H1 (cell line): Measurements from ENCODE around the gene RAB11A. TPM values are rescaled to one million over a fixed set of nuclear protein-coding genes. Genes with fewer than 3 reads are reported as not detected.

Experiments used
- CHD7 ChIP-seq: fragments of 300-600 bp; sonication (generic); IDR thresholded peaks from 2 replicates; pipeline ENCODE4 v1.7.1; 2012; ENCODE audit warnings: low read length, moderate library complexity, mild to moderate bottlenecking, inconsistent platforms; ENCODE audit not compliant: insufficient replicate concordance
- JUN ChIP-seq: IDR thresholded peaks from 2 replicates; pipeline ENCODE4 v1.6.1; 2011; ENCODE audit warnings: low read depth, mild to moderate bottlenecking, improper control_type of control experiment, low read length
- KDM4A ChIP-seq: IDR thresholded peaks from one replicate; pipeline ENCODE4 v1.7.1; 2012; ENCODE audit warnings: low read depth, mild to moderate bottlenecking, moderate library complexity, low read length, inconsistent platforms; ENCODE audit not compliant: severe bottlenecking
- PHF8 ChIP-seq: fragments of 200-600 bp; sonication (generic); conservative IDR thresholded peaks from 2 replicates; pipeline ENCODE4 v1.7.1; 2012; ENCODE audit warnings: low read depth, mild to moderate bottlenecking, inconsistent platforms, low read length, moderate library complexity
- POLR2A ChIP-seq, 2 experiments: IDR thresholded peaks; 1 replicate in 1 of 2; 2 replicates in 1 of 2; pipeline ENCODE4 v1.6.1; 2011; ENCODE audit warnings: low read depth in 2 of 2, low read length in 2 of 2, mild to moderate bottlenecking in 2 of 2; ENCODE audit errors: control extremely low read depth in 1 of 2
- SAP30 ChIP-seq: fragments of 300-600 bp; sonication (generic); IDR thresholded peaks from 2 replicates; pipeline ENCODE4 v1.7.1; 2012; ENCODE audit warnings: low read length, moderate library complexity, mild to moderate bottlenecking, inconsistent platforms; ENCODE audit not compliant: insufficient read depth, insufficient replicate concordance
- SIRT6 ChIP-seq: IDR thresholded peaks from one replicate; pipeline ENCODE4 v1.7.1; 2012; ENCODE audit warnings: low read length, inconsistent platforms
- TAF1 ChIP-seq: IDR thresholded peaks from 2 replicates; pipeline ENCODE4 v1.6.1; 2011; ENCODE audit warnings: mild to moderate bottlenecking, low read depth, low read length
- polyA plus RNA-seq, 7 experiments: library from polyadenylated mRNA; depleted of rRNA in 3 of 7; stranded (reverse) in 5 of 7; unstranded in 2 of 7; fragments of >200 nt in 5 of 7; fragments of 200-250 nt in 2 of 7; gene quantifications; 1 replicate in 5 of 7; 2 replicates in 1 of 7; 4 replicates in 1 of 7; pipeline versions ENCODE4 v1.2.1 to v1.2.3, GENCODE V29; 2011 to 2013; ENCODE audit warnings: missing spikeins in 2 of 7, mixed read lengths in 2 of 7
- total RNA-seq: library from RNA; stranded (reverse); fragmentation: NEBNext Ultra II Directional; extraction: Animal tissue kit (Norgen Biotek cat#: 25700); gene quantifications from 2 replicates; pipeline ENCODE4 v1.2.1, GENCODE V29; 2021

The RAB11A gene
- total and polyA plus RNA-seq, 2 of the 8 experiments (the other 6 are each of a cell fraction or from before 2014, with no cell fraction given), result 211 to 254 TPM

DNA sequence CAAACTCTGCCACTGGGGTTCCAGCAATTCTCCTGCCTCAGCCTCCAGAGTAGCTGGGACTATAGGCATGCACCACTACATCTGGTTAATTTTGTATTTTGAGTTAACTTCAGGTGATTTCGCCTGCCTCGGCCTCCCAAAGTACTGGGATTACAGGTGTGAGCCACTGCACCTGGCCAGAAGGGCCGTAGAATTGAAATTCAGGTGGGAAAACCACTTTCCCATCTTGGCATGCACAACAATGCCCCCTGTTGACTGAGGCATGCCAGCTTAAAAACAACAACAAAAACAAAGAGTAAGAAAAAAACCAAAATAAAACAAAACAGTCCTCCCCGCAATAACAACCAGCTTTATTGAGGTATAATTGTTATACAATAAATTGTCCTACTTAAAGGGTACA lies 32.6 kb upstream of the RAB11A start (continued):
- TF ChIP-seq SIRT6 (no peak), TAF1 (no peak), CHD7 (no peak), PHF8 (no peak), KDM4A (no peak), POLR2A (IDR thresholded peaks at IDR 0.05; ENCODE audit: control extremely low read depth in 1 of 2, low read depth in 2 of 2, low read length in 2 of 2) (no peak), SAP30 (no peak), JUN (no peak)
